Neural progenitor cell (in vitro differentiated cells): ENCODE results near the gene SCAMP4.

Source experiments
- EZH2 ChIP-seq: fragments of 200-600 bp; sonication (generic); IDR thresholded peaks from 2 replicates; pipeline ENCODE4 v1.6.1; 2017; ENCODE audit warnings: antibody characterized with exemption, mild to moderate bottlenecking, moderate library complexity
- TF ChIP-seq, protein P1 (sequence below): fragments of 200-600 bp; sonication (generic); IDR thresholded peaks from 2 replicates; pipeline ENCODE4 v1.5.1; 2017; ENCODE audit warnings: antibody characterized with exemption, mild to moderate bottlenecking

DNA sequence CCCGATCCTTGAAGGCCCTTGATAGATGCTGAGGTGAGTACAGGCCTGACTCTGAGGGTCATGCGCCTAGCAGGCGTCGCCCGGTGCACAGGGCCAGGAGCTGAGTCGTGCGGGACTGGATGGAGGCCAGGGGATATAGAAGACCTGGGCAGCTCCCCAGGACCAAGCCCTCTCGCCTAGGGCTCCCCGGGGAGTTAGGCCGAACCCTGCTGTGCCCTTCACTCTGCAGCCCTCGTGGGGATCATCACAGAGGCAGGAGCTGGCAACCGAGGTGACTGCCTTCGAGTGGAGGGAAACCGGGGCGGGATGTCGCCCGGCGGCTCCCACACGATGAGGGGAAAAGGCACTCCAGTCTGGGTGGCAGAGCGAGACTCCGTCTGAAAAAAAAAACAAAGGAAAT lies 47.4 kb downstream of the SCAMP4 start:
- TF ChIP-seq, protein P1, sequence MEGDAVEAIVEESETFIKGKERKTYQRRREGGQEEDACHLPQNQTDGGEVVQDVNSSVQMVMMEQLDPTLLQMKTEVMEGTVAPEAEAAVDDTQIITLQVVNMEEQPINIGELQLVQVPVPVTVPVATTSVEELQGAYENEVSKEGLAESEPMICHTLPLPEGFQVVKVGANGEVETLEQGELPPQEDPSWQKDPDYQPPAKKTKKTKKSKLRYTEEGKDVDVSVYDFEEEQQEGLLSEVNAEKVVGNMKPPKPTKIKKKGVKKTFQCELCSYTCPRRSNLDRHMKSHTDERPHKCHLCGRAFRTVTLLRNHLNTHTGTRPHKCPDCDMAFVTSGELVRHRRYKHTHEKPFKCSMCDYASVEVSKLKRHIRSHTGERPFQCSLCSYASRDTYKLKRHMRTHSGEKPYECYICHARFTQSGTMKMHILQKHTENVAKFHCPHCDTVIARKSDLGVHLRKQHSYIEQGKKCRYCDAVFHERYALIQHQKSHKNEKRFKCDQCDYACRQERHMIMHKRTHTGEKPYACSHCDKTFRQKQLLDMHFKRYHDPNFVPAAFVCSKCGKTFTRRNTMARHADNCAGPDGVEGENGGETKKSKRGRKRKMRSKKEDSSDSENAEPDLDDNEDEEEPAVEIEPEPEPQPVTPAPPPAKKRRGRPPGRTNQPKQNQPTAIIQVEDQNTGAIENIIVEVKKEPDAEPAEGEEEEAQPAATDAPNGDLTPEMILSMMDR, result no peak
- no peak for TF ChIP-seq EZH2
